Cerebellar nuclear complex (tissue), 1 donor: ENCODE measurements around the gene CTSF.
A peak's percentile ranks its signal among the peaks of the same experiment; 100 is the strongest.
"Not testable (repeated sequence)": the region's sequence is repeated elsewhere in the genome, so short reads cannot be mapped to it uniquely, and the experiment has no call there.

ENCODE experiments used
- DNase-seq, 2 experiments: peaks; one replicate each; lab custom pipeline; 2025; lab: John Stamatoyannopoulos, UW

CTSF gene

GRCh38 chr11:66559142-66559865, 9.1 kb downstream of the CTSF start:
- no peak for DNase-seq

DNA sequence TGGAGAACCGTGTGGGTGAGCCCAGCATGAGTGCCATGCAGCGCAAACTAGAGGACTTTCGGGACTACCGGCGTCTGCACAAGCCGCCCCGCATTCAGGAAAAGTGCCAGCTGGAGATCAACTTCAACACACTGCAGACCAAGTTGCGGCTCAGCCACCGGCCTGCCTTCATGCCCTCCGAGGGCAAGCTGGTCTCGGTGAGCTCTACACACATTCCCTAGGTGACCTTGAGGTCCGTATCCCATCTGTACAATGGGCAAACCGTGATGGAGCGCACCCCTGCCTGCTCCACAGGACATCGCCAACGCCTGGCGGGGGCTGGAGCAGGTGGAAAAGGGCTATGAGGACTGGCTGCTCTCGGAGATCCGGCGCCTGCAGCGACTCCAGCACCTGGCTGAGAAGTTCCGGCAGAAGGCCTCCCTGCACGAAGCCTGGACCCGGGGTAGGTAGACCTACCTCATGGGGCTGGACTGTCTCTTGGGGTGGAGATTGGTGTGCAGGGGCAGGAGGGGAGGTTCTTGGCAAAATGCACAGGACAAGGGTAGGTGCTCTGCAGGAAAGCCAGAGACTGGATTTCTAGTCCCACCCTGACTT, 10.6 kb downstream of the CTSF start:
- no peak for DNase-seq

DNA sequence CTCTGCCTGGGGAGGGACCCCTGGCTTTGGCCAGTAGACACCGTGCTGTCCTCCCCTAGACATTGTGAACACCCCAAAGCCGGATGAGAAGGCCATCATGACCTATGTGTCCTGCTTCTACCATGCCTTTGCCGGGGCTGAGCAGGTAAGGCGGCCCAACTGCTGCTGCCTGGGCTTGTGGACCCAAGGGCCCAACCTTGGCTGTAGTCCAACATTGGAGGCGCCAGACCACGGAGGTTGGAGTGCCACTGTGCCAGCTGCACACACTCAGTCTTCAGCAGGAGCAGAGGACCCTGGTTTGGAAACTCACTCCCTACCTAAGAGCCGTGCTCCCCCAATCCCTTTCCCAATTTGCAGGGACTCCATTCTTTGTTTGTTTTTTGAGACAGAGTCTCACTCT, 12.3 kb downstream of the CTSF start:
- no peak for DNase-seq

DNA sequence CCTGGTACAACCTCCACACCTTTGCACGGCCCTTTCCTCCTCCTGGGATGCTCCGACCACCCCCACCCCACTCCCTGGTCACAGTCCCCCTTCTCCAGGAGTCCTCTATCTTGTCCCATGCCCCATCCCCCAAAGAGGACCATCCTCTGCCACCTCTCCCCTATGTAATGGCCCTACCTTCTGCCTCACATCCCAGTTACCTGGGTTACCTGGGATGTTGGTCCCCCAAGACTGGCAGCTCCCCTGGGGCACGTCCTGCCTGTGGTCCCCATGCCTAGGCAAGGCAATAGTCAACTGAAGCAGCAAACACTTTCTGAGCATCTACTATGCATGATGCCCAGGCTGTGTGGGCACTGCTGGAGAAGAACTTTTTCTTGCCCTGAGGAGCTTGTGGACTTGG, 13.0 kb downstream of the CTSF start:
- DNase-seq, result no peak

DNA sequence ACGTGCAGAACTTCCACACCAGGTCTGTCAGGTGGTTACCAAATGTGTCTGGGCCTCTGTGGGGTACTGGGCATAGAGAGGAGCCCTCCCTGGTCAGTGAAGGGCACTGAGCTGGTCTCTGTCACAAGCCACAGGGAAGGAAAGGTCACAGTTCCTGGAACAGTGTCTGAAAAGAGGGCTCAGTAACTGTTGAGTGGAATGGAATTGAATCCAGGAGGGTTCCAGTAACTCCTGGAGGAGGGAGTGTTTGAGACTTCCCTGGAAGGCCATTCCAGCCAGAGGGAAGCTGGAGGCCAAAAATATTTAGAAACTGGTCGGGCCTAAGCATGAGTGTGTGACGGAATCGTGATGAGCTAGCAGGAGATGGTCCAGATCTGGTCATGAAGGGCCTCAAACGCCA, 13.8 kb downstream of the CTSF start:
- DNase-seq, result no peak

GRCh38 chr11:66550887-66551286, 17.5 kb downstream of the CTSF start:
- no peak for DNase-seq

DNA sequence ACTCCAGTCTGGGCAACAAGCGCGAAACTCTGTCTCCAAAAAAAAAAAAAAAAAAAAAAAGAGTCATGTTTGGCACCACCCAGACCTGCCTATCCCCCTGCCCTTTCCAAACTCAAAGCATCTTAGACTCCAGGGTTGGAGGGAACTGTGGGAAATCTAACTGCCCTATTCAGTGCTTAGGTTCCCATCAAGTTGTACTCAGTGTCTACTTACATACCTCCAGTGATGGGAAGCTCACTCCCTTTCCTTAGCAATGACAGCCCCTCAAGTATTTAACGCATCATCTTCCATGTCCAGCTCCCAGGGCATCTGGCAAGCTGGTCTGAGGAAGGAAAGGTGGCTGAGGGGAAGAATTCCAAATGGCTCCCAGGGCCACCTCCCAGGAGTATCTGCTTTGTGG, 18.7 kb downstream of the CTSF start:
- DNase-seq, result no peak

- no peak for DNase-seq
These were observed 19.4 kb downstream of the CTSF start for GRCh38 chr11:66548774-66549630.

- no peak for DNase-seq
These were observed 20.4 kb downstream of the CTSF start for GRCh38 chr11:66548041-66548440.

- DNase-seq, result no peak
These were observed 20.8 kb downstream of the CTSF start for GRCh38 chr11:66547662-66548009.

DNA sequence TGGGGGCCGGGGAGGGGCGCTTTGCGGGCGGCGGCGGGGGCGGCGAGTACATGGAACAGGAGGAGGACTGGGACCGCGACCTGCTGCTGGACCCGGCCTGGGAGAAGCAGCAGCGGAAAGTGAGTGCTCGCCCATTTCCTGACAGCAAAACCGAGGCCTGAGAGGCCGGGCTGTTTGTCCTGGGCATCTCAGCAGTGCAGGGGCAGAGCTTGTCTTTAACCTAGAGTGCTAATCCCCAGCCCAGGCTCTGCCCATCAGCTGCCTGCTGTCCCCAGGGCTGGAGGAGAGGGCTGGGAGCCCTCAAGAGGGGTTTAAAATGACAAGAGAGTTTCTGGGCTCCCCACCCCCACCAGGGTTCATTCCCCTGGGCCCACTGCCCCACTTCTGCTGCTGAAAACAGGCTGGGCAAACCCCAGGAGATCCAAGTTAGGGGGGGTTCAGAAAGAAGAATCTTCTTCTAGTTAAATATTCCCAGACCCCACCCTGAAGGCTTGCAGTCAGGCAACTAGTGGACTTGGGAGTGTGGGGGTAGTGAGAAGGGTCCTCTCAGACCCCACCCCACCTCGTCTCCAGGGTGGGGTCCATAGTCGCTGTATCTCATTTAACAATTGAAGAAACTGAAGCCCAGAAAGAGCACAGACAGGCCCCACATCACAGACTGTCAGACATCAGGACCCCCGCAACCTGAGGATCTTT, 21.3 kb downstream of the CTSF start:
- no peak for DNase-seq

DNA sequence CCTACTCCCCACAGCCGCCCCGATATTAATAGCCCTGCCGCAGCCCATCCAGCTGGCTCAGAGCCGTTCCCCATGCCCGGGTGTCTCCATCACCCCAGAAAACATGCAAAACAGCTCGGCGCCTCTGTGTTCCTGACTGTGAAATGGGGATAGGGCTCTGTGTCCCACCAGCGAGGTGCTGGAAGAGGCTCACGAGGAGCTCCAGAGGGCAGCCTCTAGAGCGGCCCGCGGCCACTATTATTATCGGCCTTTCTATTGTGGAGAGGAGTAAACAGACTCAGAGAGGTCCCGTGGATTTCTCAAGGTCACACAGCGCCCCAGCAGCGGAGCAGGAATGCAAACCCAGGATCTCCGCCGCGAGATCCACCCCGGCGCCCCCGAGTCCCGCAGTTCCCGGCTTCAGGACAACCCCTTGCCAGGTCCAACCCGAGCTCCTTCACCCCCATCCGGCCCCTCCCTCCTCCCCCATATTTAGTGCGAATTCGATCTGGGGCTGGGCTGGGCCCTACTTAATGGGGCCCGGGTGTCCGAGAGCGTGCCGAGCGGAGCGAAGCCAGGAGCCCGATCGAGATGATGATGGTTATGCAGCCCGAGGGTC, 21.9 kb downstream of the CTSF start, which contains the start of gene ACTN3:
Gene ACTN3, plus strand, starts transcription at position 536 of the 598 bp plus-strand sequence. Its CDS starts 35 bp downstream, at position 571.
- no peak for DNase-seq

GRCh38 chr11:66545701-66546367, 22.6 kb downstream of the CTSF start, which contains the start of gene ZDHHC24:
ZDHHC24 (minus strand) TSS chr11:66546048; CDS start chr11:66546003, 45 bp downstream.
- DNase-seq, result peak; percentile 74 to 85

DNA sequence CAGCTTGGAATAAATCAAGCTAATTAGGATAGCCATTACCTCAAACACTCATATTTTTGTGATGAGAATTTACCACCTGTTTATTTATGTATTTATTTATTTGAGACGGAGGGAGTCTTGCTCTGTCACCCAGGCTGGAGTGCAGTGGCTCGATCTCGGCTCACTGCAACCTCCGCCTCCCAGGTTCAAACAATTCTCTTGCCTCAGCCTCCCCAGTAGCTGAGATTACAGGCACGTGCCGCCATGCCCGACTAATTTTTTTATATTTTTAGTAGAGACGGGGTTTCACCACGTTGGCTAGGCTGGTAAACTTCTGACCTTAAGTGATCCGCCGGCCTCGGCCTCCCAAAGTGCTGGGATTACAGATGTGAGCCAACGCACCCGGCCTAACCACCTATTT, 23.5 kb downstream of the CTSF start:
- DNase-seq, result not testable (repeated sequence)

DNA sequence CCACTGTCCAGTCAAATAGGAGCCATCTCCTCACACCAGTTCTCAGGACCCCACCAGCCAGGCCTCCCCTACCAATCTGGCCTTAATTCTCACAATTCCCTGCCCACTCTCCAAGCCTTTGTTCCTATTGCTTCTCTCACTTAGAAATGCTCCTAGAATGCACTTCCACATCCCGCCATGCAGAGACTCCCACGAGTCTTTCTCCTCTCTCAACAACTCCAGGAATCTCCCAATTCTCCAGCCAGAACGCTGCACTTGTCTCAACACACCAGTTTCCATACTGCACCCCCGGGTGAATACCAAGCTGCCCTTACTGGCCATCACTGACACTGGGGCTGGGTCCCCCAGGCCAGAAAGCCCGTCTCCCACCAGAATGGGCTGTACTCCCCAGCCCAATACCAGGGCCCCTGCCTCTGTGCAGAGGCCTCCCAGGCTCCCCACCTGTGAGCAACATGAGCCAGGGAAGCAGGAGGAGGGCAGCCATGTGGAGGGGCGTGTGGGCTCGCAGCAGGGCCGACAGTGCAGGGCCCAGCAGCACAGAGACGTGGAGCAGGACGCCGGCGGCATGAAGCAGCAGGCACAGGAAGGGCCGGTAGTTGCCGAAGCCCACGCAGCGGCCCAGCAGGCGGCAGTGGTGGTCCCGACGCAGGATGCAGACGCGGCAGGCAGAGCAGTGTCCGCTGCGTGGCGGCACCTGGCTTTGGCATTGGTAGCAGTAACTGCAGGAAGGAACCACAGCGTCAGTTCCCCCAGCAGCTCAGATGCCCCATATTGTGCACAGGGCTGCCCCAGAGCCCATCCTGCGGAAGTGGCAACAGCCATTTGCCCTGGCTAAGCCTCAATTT, 24.9 kb downstream of the CTSF start:
- DNase-seq, result no peak

DNA sequence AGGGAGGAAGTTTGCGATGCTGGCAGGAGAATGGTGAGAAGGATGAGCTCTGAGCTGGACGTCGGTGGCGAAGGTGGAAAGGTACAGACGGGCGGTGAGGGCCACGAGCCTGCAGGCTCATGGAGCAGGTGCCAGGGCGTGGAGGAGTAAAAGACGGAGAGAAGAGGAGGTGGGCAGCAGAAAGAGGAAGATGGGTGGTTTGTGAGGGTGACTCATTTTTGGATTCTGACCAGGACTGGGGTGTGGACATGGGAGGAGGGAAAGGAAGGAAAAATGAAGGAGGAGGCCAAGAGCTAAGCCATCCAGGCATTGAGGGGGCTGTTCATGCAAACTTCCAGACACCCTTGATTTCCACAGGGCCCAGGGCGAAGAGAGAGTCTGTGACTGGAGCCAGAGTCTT, 26.0 kb downstream of the CTSF start:
- no peak for DNase-seq

- DNase-seq, result no peak
These were observed 26.5 kb downstream of the CTSF start for GRCh38 chr11:66541892-66542291.

DNA sequence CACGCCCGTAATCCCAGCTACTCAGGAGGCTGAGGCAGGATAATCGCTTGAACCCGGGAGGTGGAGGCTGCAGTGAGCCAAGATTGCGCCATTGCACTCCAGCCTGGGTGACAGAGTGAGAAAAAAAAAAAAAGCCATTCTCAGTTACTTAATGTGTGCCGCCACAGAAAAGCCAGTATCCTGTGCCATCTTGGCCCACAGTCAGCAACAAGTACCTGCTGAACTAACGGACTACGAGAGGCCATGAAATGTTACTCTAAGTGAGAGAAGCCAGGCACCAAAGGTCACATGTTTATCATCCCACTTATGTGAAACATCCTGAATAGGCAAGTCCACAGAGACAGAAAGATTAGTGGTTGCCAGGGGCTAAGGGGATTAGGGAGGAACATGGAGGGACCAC, 27.8 kb downstream of the CTSF start:
- not testable (repeated sequence) for DNase-seq

DNA sequence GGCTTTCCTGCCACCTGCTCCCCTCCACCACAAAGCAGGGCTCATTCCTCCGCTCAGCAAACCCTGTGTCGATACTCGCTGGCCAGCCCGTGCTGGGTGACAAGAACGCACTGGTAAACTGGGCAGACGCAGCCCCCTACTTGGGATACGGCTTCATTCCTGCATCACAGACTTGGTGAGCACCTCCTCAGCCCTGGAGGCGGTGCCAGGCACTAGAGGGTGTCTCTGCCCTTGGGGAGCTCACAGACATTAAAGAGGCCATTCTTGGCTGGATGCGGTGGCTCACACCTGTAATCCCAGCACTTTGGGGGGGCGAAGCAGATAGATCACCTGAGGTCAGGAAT, 28.6 kb downstream of the CTSF start:
- no peak for DNase-seq

DNA sequence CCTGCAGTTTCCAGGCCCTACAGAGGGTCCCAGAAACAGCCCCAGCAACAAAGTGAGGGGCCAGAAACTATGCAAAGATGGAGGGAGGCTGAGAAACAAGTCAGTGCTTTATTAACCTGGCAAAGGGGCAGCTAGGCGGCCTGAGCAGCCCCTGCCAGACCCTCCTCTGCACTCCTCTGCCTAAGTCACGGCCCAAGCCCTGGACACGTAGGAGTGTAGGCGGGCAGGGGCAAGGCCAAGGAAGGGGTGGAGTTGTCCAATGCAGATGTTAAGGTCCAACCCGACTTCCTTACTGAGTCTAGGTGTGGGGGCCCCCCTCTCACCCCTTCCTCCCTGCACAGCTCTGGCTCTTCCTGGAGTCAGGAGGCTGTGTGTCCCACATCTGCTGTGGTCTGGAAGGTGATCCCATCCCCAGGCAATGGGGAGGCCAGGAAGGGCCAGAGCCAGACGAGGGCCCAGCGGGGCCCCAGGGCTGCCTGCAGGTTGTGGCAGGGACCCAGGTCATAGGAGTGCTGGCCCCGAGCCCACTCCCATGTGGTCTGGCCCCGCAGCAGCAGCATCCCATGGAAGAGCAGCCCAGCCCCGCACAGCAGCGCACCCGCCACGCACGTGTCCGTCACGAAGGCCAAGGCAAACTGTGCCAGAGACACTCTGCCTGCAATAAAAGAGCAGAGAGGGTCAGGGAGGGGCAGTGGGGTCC, 29.1 kb downstream of the CTSF start:
- DNase-seq, result no peak
